Right lobe of liver (tissue), 6 donors: ENCODE results near the gene SHC2. TPM values are rescaled to one million over a fixed set of nuclear protein-coding genes. Genes with fewer than 3 reads are reported as not detected.
A peak's percentile ranks its signal among the peaks of the same experiment; 100 is the strongest.

Experiments used
- ATAC-seq, 4 donors: fragments of 200-7000 bp; cut with Tn5 transposase; one replicate each; pipeline ENCODE4 v1.9.1; 2020; ENCODE audit warnings: mild to moderate bottlenecking in 4 of 4, moderate library complexity in 4 of 4
- DNase-seq, 3 donors: peaks; one replicate each; pipeline ENCODE4 v3.0.0-alpha.2; 2020
- H3K27ac ChIP-seq, 3 donors: fragments of 200-600 bp; one replicate each; pipeline ENCODE4 v1.8.0; 2022
- H3K27me3 ChIP-seq, 2 donors: fragments of 200-600 bp; one replicate each; pipeline ENCODE4 v1.8.0; 2022
- H3K36me3 ChIP-seq, 4 donors: fragments of 200-600 bp; sonication (generic) in 1 of 4; one replicate each; pipeline versions ENCODE4 v1.5.1 to v1.8.0; 2017 to 2022; ENCODE audit warnings: control low read depth in 1 of 4
- H3K4me1 ChIP-seq, 4 donors: fragments of 200-600 bp; sonication (generic) in 1 of 4; one replicate each; pipeline versions ENCODE4 v1.5.1 to v1.8.0; 2017 to 2022; ENCODE audit warnings: control low read depth in 1 of 4
- H3K4me3 ChIP-seq, 3 donors: fragments of 200-600 bp; one replicate each; pipeline ENCODE4 v1.8.0; 2022
- H3K9me3 ChIP-seq, 4 donors: fragments of 200-600 bp; sonication (generic) in 1 of 4; one replicate each; pipeline versions ENCODE4 v1.5.1 to v1.8.0; 2017 to 2022; ENCODE audit warnings: control low read depth in 1 of 4
- CTCF ChIP-seq, 4 donors: fragments of 200-600 bp in 3 of 4; fragments of 450-650 bp in 1 of 4; IDR thresholded peaks; one replicate each; pipeline versions ENCODE4 v1.5.1 to v1.8.0; 2016 to 2022; ENCODE audit warnings: antibody characterized with exemption in 4 of 4, mild to moderate bottlenecking in 2 of 4
- POLR2A ChIP-seq: fragments of 450-650 bp; IDR thresholded peaks from one replicate; pipeline ENCODE4 v1.6.1; 2017; ENCODE audit warnings: antibody characterized with exemption, mild to moderate bottlenecking
- whole genome bisulfite sequencing: methylation state at CpG from one replicate; pipeline ENCODE4 v1.1.6; 2018; ENCODE audit warnings: low coverage, low lambda C conversion rate; ENCODE audit not compliant: insufficient coverage; ENCODE audit errors: missing lambda C conversion rate; 5-methylcytosine and 5-hydroxymethylcytosine counted together
- intact Hi-C, 2 donors: fragments of 100-400 bp; cut with DNase I; formaldehyde crosslinking; loops; one replicate each; pipeline versions ENCODE4 v1.11.2 to v1.14.1; 2022
- total RNA-seq, 6 experiments: library from RNA; depleted of rRNA in 2 of 6; stranded (reverse); fragments of >200 nt in 2 of 6; fragmentation: NEBNext Ultra II Directional in 3 of 6; extraction: Animal tissue kit (Norgen Biotek cat#: 25700) in 3 of 6; gene quantifications; one replicate each; pipeline versions ENCODE4 v1.1.0 to v1.2.4, GENCODE V29; 2016 to 2023
- donor health status: DM: no; HTN: yes; CAD: no.
- donor health status: DM: no; HTN: no; CAD: no.
- donor health status: DM: no; HTN: no; CAD: no.
- donor health status: DM: no; HTN: yes; CAD: no.
- donor health status: DM: no; HTN: yes; CAD: no.

Gene SHC2
- total RNA-seq, 6 experiments from 2014 or later: 48.4 to 69.9 (median 59.1) TPM

DNA sequence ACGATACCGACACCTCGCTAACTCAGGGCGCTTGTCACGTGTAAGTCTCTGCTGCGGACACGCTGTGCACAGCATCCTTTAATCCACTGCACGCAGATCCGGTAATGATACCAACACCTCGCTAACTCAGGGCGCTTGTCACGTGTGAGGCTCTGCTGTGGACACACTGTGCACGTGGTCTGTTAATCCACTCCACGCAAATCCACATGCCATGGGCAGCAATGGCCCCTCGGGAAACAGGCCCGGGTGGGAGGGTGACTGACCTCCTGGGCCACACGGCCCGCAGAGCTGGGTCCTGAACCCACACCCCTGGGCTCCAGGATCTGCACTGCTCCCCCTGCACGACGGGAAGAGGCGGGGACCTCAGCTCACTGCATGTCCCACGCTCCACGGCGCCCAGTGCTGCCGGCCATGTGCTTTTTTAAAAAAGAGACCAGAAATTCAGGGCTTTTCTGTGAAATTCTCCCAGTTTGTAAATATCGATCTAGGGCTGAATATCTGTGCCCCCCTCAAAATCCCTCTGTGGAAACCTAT, 16.1 kb downstream of the SHC2 start:
- no peak for DNase-seq
- H3K27me3 ChIP-seq: no peaks in the 10 kb centered on the region
- H3K4me3 ChIP-seq: no peak overlapping the region
- ATAC-seq: no peak
- intact Hi-C loops: no loop called here
- TF ChIP-seq CTCF (IDR thresholded peaks at IDR 0.05) (no peak), POLR2A (no peak)
- H3K36me3 ChIP-seq: peaks cover 0 to 2% (median 0%) of the 10 kb centered on the region in 4 donors
- no peaks in the 10 kb centered on the region for H3K9me3 ChIP-seq
- H3K27ac ChIP-seq: no peak overlapping the region
- WGBS: 96% methylated on average over 4 of the region's 26 CpGs
- H3K4me1 ChIP-seq: no peaks in the 10 kb centered on the region

DNA sequence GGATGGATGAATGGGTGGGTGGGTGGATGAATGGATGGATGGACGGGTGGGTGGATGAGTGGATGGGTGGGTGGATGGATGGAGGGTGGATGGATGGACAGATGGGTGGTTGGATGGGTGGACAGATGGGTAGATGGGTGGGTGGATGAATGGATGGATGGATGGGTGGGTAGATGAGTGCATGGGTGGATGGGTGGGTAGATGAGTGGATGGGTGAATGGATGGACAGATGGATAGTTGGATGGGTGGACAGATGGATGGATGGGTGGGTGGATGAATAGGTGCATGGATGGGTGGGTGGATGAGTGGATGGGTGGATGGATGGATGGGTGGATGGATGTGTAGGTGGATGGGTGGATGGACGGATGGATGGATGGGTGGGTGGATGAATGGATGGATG, 17.8 kb downstream of the SHC2 start:
- Histone ChIP-seq H3K27ac (no peak overlapping the region), H3K27me3 (no peaks in the 10 kb centered on the region), H3K36me3 (peaks cover 0 to 2% (median 0%) of the 10 kb centered on the region in 4 donors), H3K4me1 (no peaks in the 10 kb centered on the region), H3K9me3 (no peaks in the 10 kb centered on the region), H3K4me3 (no peak overlapping the region)
- ATAC-seq (no peak), DNase-seq (no peak)
- 96% methylated on average over 2 of the region's 2 CpGs for WGBS
- intact Hi-C loops: no loop called here
- TF ChIP-seq CTCF (IDR thresholded peaks at IDR 0.05) (no peak), POLR2A (no peak)

GRCh38 chr19:442085-442484, 18.7 kb downstream of the SHC2 start:
- peaks cover 0 to 2% (median 0%) of the 10 kb centered on the region in 4 donors for H3K36me3 ChIP-seq
- no peak overlapping the region for H3K27ac ChIP-seq
- H3K27me3 ChIP-seq: no peaks in the 10 kb centered on the region
- no peak overlapping the region for H3K4me3 ChIP-seq
- TF ChIP-seq POLR2A: no peak
- TF ChIP-seq CTCF (IDR thresholded peaks at IDR 0.05): no peak
- WGBS: 92% methylated on average over 2 of the region's 2 CpGs
- ATAC-seq (no peak), DNase-seq (no peak)
- intact Hi-C loops: no loop called here
- no peaks in the 10 kb centered on the region for H3K4me1 ChIP-seq
- no peaks in the 10 kb centered on the region for H3K9me3 ChIP-seq

DNA sequence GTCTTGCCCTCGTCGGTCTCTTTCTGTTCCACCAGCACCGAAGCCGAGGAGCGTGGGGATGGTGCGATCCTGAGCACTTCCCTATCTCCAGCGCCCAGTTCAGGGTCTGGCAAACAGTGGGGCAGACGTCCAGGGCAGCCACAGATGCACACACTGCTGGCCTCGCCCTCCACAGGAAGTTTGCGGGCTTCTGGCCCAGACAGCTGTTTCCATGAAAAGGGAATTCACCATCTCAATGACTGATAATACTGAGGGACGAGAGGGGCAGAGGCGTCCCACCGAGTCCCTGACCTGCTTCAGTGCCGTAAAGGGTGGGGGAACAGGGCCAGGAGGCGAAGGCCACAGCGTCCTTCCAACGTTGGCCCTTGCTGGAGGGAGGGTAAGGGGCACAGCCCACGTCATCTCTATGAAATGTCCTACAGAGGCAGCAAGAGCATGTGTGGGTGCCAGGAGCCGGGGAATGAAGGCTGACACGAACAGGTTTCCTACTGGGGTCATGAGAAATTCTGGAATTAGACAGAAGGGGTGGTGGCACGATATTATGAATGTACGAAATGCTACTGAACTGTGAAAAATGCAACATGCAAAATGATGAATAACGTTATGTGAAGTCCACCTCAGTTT, 19.5 kb downstream of the SHC2 start:
- H3K9me3 ChIP-seq: no peaks in the 10 kb centered on the region
- TF ChIP-seq CTCF (IDR thresholded peaks at IDR 0.05) (no peak), POLR2A (no peak)
- WGBS: 32% methylated on average over 11 of the region's 23 CpGs
- intact Hi-C loops: no loop called here
- DNase-seq (peak in 1 of 3 donors; percentile 37), ATAC-seq (peak in 3 of 4 donors; percentile 39 to 52 (median 46))
- no peak overlapping the region for H3K27ac ChIP-seq
- H3K4me3 ChIP-seq: no peak overlapping the region
- no peaks in the 10 kb centered on the region for H3K27me3 ChIP-seq
- H3K4me1 ChIP-seq: no peaks in the 10 kb centered on the region
- no peaks in the 10 kb centered on the region for H3K36me3 ChIP-seq
